Stimulated activated CD8-positive, alpha-beta memory T cell treated with anti-CD3 and anti-CD28 coated beads, Interleukin-2, amount 100 ng/mL, for 1 hour (primary cell): ENCODE results near the gene AKAP3.

Experiments
- DNase-seq, 2 donors: peaks; one replicate each; pipeline ENCODE4 v3.0.0-alpha.2; 2020; ENCODE audit warnings: low read depth in 2 of 2

The AKAP3 gene

DNA sequence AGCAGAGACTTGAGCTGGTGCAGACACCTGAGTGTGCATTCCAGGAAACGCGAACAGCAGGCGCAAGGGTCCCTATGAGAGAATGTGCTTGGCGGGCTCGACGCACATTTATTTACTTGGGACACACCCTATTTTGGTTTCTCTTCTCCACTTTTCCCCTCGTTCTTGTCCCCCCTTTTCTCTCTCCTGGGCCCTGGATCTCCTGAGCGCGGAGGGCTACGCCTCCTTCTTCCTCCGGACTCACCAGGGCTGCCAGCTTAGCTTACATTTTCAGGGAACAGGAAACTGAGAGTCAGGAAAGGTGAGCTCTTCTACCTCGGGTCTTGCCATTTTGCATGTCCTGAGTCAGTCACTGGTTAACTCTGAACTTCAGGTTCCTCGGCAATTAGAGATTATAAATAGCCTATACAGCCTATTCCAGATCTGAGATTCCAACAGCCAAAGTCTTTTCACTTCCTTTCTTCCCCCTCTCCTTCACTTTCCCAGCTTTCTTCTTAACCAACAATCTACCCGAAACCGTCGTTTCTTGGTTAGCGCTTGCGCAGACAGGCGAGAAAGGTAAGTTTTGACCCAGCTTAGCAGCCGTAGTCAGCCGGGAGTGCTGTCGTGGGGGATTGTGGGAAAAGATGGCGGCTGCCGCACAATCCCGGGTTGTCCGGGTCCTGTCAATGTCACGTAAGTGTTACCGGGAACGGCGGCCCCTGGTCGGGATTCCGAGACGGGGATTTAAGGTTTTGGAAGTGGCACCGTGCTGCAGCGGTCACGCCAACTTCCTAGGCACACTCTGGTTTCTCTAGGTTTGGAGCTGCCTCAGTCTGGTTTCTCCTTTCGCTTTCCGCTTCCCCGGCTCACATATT lies at the start of gene AKAP3, which contains the start of gene NDUFA9:
TSS of gene AKAP3 (minus strand) at position 551 of the 857 bp plus-strand sequence. CDS start 10,855 bp downstream, outside the sequence.
TSS of gene NDUFA9 (plus strand) at position 614 of the 857 bp plus-strand sequence. CDS start at position 627, 13 bp downstream.
- DNase-seq = peak; percentile 39 to 56

DNA sequence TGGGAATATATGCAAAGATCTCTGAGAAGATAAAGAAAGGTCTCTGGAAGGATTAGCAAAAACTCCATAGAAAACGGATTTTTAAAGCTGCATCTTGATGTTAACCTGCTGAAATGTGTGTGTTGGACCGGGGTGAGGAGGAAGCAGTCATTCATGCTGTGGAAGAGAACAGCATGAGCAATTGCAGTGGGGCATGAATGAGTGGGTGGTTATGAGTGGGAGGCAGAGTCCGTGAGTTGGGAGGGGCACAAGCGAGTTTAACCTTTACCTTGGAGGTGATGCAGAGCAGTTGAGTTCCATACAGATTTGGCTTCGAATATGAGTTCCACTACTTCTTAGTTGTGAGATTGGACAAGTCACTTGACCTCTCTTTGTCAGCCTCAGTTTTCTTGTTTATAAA lies 41.9 kb upstream of the AKAP3 start:
- DNase-seq = no peak

DNA sequence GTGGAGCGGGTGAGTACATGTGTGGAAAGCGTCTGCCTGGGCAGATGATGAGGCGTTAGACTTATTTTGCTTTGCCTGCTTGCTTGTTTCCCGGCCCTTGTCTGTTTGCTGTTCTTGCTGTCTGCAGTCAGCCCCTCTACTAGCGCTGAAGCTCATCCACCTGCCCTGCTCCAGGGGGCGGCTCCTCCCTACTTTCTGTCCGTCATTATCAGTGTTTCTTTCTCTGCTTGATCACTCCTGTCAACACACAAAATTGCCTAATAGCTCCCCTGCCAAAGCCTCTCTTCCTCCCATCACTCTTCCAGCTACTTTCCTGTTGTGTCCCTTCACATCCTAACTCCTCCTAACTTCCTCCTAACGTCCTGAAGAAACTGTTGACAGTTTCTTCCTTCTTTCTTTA lies 36.5 kb upstream of the AKAP3 start:
- no peak for DNase-seq

DNA sequence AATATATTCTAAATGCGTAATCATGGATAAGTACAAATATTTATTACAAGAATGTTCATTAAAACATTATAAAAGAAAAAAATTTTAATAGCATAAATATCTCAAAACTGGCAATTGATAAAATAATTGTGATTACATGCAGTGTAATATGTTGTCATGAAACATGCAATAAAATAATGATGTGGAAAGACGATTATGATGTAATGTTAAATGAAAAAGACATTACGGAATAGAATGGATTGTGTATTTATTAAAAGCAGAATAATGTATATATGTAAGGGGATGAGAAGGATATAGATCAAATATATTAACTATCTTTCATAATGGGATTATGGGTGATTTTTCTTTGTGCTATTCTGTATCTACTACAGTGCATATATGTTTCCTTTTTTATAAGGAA lies 32.9 kb upstream of the AKAP3 start:
- no peak for DNase-seq

DNA sequence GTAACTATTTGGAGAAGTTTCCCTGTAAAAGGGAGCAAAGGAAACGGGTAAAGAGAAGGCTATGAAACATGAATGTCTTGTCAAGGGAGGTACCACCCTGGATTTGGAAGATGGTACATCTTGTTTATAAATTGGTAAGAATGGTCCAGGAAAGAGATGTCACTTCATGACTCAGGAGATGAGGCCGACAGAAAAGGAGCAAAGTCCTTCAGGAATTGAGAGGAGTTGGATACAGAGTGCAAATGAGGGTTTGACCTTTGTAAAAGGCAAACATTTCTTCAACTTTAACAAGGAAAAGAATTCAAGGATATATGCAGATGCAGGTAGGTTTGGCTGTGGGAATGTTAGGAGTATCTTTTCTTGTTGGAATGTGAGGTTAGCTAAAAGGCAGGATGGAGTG lies 30.9 kb upstream of the AKAP3 start:
- DNase-seq = no peak

DNA sequence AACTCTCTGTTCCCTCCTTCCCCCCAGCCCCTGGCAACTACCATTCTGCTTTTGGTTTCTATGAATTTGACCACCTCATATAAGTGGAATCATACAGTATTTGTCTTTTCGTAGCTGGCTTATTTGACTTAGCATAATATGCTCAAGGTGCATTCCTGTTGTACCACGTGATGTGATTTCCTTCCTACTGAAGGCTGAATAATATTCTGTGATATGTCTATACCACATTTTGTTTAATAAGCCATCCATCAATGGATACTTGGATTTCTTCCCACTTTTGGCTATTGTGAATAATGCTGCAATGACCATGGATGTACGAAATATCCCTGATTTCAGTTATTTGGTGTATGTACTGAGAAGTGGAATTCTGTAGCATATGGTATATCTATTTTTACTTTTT lies 16.4 kb upstream of the AKAP3 start:
- DNase-seq = no peak

DNA sequence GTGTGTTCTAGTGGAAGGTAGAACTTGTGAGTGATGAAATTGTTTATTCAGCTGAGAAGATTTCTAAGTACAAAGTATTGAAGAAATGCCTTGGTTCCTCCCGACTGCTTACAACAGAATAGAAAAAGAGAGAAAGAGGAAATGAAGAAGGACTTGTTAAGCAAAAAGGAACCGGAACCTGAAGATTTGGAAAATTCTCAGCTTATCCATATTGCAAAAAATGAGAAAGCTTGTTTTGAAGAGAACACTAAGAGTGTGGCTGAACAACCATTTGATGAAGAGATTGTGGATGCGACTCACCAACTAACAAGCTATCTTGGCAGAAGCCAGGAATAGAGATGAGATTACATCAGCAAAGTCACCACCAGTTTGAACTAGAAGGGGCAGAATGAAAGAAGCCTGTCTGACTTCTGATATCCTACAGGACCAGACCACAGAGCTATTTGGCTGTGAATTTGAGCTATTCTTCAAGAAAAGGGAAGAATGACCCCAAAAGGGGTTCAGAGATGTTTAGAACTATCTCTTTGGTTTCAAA lies 15.2 kb upstream of the AKAP3 start:
- no peak for DNase-seq

DNA sequence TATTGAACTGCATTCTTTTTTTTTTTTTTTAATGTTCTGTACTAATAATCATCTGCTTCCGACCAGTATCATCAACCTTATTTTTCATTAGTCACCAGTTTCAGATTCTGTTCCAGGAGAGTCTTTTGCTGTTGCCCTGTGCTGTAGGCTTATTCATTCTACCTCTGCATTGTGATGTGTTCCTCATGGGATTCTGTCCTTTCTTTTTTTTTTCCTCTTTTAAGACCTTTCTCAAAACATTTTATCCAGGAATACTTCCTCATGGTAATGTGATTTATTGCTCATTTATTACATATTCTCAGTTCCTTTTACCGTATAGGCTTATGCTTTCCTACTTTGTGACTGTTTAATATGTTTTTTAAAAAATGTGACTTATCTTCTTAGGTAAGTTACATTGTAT lies 4.8 kb upstream of the AKAP3 start:
- DNase-seq = no peak

DNA sequence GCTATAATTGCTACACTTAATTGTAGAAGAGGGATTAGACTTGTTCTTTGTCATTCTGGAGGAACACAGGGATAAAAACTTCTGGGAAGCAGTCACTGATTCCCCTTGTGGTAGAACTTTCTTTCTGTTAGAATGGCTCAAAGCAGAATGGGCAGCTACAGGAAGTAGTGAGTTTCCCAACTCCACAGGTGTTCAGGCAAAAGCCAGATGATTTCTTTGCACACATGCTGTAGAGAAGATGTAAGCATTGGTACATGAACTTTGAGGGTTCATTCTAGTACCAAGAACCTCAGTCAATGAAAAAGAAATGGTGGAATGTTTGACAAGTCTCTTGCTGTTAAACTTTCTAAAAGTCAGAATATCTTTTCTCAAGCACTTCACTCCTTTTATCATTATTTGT lies 4.4 kb upstream of the AKAP3 start:
- DNase-seq = no peak

DNA sequence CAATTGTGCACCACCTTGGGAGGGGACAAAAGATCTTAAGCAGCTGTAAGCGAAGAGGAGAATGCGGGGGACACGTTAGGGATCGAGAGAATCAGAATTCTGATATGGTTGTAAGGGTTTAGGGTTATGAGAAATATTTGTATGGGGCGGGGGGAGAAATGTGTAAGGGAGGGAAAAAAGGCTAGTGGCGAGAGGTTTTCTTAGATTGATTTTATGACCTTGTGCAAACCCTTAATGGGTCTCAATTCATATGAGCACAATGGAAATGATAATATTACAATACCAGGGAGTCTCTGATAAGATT lies 459 bp upstream of the AKAP3 start:
- DNase-seq = no peak

DNA sequence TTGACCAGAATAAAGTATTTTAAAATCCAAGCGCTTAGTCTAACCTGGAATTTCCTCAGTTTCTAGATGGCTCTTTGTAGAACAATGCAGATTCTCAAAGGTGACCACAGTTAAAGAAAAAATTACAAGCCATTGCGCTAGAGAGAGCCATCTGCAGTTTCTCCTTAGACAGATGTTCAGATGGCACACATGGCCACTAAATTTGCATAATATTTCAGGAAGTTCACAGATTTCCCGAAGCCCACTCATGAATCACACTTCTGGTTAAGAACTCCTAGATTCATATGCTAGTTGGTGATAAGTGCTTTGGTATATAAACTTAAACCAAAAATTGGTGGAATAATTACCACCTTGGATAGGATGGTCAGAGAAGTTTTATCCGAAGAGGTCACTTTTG lies 749 bp downstream of the AKAP3 start:
- no peak for DNase-seq

DNA sequence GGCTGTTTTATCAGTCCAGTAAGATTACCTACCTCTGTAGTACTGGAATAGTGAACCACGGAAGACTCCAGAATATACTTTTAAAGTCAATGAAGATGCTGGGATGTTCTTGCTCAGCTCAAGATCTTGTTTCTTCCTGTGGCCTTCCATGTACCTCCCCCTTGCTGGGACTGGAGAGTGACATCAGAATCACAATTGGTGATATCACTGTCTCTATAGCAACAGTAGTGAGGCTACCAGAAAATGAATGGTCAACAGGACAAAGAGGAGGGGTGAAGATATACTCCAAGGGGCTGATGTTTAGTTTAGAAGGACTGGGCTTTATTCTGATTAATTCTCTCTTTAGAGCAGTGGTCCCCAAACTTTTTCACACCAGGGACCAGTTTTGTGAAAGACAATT lies 3.8 kb downstream of the AKAP3 start:
- no peak for DNase-seq

DNA sequence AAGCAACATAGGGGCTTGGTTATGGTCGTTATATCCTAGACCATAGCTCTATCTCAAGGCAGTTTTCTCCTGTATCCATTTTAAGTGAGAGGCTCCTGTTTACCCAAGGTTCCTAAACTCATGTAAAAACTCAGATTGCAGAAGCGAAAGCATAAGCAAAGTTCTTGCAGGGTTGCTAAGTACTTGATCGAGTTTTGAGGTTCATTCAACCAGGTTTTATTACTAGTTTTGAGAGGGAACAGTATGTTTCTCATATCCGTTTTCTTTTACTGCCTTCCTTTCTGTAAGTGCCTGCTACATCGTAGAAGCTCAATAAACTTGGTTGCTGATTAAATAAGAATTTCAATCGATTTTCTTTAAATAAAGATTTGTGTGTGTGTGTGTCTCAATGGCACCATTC lies 5.1 kb downstream of the AKAP3 start:
- no peak for DNase-seq

DNA sequence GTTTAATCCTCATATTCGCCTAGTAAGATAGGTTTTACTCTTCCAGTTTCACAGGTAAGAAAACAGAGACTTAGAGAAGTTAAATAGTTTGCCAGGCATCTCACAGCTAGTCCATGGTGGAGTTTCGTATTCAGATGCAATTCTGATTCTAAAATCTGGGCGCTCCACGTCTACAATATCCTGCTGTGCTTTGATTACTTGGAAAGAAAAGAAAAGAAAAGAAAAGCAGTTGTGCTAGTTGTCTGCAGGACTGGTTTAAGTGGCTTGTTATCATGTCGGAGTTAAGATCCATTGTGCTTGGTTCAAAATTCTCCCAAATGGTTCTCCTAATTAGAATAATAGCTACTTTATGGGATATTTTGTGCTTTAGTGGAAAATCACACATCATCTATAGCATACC lies 18.6 kb downstream of the AKAP3 start:
- no peak for DNase-seq

DNA sequence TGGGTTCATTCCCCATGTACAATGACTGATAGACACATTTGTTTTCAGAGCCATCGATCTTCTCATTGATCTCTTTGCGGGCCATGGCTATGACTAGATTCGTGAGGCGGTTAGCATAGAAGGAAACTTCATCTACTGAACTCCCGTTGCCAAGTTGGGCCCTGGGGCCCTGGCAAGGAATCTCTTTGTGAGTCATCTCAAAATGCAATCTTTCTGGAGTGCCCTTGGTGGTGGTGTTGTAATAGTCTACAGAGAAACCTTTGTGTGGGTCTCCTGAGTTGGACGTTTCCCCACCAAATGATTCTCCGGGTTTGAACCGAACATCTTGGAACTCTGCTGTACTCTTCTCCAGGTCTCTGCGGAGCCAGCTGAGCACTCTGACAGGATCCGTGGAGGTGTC lies 20.4 kb downstream of the AKAP3 start:
- no peak for DNase-seq

DNA sequence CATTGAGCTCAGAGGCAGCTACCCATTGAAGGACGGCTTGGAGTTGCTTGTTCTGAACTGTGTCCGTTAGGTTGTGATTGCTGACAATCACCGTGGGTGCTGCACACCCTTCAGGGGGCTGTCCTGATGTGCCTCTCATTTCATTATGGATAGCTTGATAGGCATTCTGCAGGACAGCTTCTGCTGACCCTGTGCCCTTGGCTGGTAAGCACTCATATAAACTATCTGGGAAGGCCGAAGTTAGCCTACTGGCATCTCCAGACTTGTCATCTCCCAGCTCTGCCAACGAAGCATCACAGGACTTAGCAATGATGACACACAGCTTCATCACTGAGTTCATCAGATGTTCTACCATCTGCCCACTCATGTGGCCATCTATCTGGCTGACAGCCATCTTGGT lies 22.3 kb downstream of the AKAP3 start:
- DNase-seq = no peak

DNA sequence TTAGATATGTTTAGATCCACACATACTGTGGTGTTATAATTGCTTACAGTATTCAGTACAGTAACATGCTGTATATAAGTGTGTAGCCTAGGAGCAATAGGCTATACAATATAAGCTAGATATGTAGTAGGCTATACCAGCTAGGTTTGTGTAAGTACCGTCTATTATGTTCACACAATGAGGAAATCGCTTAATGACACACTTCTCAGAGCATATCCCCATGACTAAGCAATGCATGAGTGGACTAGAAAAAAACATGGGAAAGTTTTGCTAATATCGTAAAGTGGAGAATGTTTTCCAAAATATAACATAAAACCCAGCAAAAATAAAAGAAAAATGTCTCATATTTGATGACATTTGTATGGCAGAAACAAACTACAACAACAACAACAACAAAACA lies 27.3 kb downstream of the AKAP3 start:
- no peak for DNase-seq

DNA sequence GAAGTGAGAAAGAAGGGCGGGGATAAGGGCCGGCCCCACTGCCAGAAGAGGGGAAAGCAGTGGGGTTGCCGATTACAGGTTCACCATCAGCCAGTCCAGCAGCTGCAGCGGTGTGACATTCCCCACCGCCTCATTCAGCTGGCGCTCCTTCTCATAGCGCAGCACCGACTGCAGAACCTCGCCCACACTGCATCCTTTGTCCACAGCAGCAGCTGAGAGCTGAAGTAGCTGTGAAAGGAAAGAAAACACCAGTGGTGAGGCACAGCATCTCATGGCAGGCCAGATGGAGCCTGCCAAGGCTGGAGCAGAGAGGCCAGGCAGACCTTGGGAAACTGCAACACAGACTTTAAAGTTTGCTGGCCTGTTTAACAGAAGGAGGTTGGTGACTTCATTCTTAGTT lies 33.2 kb downstream of the AKAP3 start:
- DNase-seq = no peak

DNA sequence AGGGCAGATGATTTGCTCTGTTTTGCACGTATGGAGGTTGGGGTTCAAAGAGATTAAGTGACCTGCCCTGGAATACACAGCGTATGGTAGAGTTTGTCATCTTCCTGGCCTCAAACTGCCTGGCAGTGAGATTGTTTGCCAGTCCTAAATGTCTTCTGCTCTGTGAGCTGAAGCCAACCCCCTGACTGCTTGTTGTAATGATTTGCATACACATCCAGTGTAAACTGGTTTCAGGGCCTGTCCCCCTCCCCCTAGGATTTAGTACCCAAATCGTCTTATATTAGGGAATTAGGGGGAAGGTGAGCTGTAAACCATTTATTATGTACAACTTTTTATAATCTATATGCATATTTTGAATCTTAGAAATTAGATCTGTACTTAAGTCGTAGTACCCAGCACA lies 38.4 kb downstream of the AKAP3 start:
- no peak for DNase-seq

DNA sequence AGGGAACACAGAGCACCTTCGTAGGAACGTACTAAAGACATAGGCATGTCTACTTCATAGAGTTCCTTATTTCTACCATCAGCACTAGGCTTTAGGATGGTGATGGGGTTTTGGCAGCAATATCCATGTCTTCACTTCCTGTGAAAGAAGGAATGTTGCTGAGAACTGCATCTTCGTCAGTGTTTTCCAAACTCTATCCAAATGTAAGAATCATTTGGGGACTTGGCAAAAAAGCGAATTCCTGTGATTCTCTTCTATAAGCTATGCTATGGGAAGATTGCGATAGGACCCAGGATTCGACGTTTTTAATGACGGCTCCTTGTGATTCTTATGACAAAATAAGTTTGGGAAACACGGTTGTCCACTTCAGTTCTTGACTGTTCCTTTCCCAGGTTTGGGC lies 39.8 kb downstream of the AKAP3 start:
- DNase-seq = no peak

DNA sequence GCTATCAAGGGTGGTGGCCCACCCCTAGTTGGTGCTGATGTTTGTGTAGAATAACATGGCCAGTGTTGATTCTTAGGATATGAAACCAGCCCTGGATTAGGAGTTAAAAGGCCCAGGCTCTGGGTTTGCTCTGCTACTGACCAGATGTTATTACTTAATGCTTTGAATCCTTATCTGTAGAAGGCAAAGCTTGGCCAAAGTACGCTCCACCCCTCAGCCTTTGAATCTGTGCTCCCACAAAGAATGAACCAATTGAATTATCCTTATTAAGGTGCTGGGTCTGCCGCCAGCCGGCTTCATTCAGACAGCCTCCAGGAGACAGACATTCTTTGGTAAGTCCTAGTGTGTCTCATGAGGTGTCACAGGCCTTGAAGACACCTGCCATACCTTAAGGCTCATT lies 41.8 kb downstream of the AKAP3 start:
- no peak for DNase-seq

DNA sequence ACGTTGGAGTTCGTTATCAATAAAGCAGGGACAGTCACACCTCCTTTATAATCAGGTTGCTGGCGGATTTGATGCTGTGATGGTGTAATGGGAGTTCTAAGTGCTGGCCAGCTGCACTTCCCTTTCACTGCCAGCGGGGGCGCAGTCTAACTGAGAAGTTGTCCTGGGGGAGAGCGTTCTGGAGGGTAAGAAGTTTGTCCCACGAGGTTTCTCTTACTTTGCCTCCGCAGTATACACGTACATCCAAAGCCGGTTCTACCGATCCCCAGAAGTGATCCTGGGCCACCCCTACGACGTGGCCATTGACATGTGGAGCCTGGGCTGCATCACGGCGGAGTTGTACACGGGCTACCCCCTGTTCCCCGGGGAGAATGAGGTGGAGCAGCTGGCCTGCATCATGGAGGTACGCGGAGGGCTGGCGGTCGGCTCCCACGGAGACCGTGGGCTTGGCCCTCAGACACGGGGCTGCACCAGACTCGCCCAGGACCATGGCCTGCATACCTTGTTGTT lies 44.1 kb downstream of the AKAP3 start:
- DNase-seq = peak; percentile 60 to 62

DNA sequence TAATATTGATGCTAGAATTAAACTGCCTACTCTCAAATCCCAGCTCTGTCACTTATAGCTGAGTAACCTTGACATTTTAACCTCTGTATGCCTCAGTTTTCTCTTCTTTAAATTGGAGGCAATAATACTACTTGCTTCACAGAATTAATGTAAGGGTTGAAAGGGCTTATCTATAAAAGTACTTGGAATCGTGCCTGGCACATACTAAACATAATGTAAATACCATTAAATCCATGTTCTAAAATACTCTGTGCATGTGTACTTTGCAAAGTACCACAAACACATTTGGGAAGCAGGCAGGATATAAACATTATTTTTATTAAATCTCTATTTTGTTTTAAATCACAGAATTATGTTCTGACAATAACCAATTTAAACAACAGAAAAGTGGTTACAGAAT lies 44.9 kb downstream of the AKAP3 start:
- DNase-seq = no peak

DNA sequence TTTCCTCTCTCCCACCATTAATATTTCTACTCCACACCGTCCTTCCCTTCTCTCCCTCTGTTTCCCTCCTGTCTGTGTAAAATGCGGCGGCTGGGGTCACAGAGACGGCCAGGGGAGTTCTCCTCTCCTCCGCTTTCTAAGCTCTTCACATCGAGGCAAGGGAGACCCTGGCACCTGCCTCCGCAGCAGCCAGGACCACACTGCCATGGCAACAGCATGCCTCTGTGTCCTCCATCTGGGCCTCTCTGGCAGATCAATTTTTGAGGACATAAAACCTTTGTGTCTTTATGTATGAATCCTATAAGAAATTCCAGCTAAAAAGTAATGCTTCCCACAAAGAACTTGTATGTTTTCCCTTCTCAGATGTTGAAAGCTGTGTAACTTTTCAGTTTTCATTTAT lies 45.4 kb downstream of the AKAP3 start:
- no peak for DNase-seq
